Activated naive CD4-positive, alpha-beta T cell treated with anti-CD3 and anti-CD28 coated beads, Interleukin-2, amount 50 U/mL, for 72 hours (primary cell): ENCODE measurements around the gene MSMO1. TPM values are rescaled to one million over a fixed set of nuclear protein-coding genes. Genes with fewer than 3 reads are reported as not detected.
"Not testable (repeated sequence)": the region's sequence is repeated elsewhere in the genome, so short reads cannot be mapped to it uniquely, and the experiment has no call there.

Source experiments
- ATAC-seq, 2 donors: fragments of 150-1000 bp; cut with Tn5 transposase; 2 replicates each; pipeline ENCODE4 v1.10.0; 2021; ENCODE audit warnings: mild to moderate bottlenecking in 2 of 2, moderate library complexity in 2 of 2
- DNase-seq, 2 donors: peaks; one replicate each; pipeline ENCODE4 v3.0.0; 2021 to 2022; ENCODE audit warnings: low spot score in 2 of 2
- H3K27ac Mint-ChIP-seq, 2 donors: one replicate each; pipeline ENCODE4 v1.8.0; 2022; ENCODE audit warnings: mild to moderate bottlenecking in 2 of 2, mixed read lengths in 2 of 2
- H3K36me3 Mint-ChIP-seq, 2 donors: one replicate each; pipeline ENCODE4 v1.8.0; 2022; ENCODE audit warnings: mixed read lengths in 2 of 2
- H3K9me3 Mint-ChIP-seq, 2 donors: one replicate each; pipeline ENCODE4 v1.8.0; 2022; ENCODE audit warnings: mixed read lengths in 2 of 2
- total RNA-seq, 2 donors: library from RNA; stranded (reverse); gene quantifications; one replicate each; pipeline ENCODE4 v1.2.3, GENCODE V29; 2022

MSMO1 gene
- total RNA-seq, 2 donors from 2014 or later, result 58.2 to 65.5 TPM

DNA sequence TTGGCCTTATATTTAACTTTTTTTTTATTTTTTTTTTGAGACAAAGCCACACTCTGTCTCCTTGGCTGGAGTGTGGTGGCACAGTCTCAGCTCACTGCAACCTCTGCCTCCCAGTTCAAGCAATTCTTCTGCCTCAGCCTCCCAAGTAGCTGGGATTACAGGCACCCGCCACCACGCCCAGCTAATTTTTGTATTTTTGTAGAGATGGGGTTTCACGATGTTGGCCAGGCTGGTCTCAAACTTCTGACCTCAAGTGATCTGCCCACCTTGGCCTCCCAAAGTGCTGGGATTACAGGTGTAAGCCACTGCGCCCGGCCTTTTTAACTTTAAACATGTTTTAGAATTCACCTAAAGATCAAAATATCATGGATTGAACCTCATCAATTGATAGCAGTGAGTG, 14.9 kb downstream of the MSMO1 start:
- not testable (repeated sequence) for H3K36me3 Mint-ChIP-seq, H3K27ac Mint-ChIP-seq, ATAC-seq, DNase-seq, H3K9me3 Mint-ChIP-seq

GRCh38 chr4:165343353-165344191, 16.1 kb downstream of the MSMO1 start:
- ATAC-seq, result no peak
- Mint-ChIP-seq H3K36me3 (no peaks in the 10 kb centered on the region), H3K27ac (peak overlapping the region in 1 of 2 donors; percentile 60)

DNA sequence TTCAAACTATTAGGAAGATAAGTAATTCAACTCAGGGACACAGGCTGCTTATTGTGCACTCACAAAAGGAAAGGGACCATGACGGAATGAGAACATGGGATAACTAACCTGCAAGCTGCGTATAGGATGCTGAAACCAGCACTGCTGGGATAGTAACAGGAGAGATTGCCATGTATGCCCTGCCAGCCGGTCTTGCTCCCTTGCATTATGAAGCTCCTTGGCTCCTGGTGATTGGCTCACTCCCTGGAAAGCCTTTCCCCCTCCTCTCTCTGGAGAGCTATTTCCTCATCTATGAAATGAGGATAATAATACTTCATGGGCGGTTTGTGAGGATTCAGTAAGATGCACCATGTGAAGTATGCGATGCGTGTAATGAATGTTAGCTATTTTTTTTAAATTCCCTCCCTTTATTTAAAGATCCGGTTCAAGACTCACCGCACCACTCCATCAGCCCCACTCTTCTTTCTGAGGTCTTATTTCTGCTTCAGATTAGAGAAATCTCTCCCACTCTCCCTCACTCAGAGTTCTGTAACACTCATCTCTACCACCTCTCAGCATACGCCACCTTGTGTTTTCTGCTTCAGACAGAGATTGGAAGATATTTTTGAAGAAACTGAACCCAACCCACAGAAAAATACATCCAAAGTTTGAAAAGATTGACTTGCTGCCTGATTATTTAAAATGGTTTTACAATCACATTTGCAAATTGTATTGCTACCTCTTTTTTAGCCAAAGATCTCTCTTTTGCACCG, 18.4 kb downstream of the MSMO1 start:
- Mint-ChIP-seq H3K27ac (no peak overlapping the region), H3K9me3 (no peaks in the 10 kb centered on the region), H3K36me3 (no peaks in the 10 kb centered on the region)
- ATAC-seq, result no peak
- no peak for DNase-seq

More at GRCh38 chr4:165343353-165344191, 16.1 kb downstream of the MSMO1 start:
- no peaks in the 10 kb centered on the region for H3K9me3 Mint-ChIP-seq
- DNase-seq, result no peak

- Mint-ChIP-seq H3K36me3 (no peaks in the 10 kb centered on the region), H3K9me3 (no peaks in the 10 kb centered on the region), H3K27ac (peak overlapping the region in 1 of 2 donors; percentile 7)
- ATAC-seq (no peak), DNase-seq (no peak)
Observed at GRCh38 chr4:165347647-165348569, 20.4 kb downstream of the MSMO1 start.

DNA sequence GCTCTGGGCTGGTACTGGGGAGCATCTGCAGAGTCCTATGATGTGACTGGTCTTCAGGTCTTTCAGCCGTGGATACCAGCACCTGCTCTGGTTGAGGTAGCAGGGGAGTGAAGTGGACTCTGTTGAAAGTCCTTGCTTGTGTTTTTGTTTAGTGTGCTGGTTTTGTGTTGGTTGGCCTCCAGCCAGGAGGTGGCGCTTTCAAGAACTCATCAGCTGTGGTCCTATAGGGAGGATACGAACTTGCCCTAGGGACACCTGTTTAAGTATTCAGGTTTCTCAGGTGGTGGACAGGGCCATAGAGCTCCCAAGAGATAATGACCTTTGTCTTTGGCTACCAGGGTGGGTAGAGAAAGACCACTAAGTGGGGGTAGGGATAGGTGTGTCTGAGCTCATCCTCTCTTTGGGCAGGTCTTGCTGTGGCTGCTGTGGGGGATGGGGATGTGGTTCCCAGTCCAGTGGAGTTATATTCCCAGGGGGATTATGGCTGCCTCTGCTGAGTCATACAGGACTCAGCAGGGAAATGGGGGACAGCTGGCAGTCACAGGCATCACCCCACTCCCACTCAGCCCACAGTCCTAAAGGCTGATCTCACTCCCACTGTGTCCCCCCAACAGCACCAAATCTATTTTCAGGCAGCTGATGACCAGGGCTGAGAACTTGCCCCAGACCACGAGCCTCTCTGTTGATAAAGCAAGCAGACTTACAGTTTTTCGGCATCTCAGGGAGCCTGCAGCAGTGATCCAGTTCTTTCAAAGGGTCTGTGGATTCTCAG, 24.1 kb downstream of the MSMO1 start:
- DNase-seq (peak in 1 of 2 donors; percentile 11), ATAC-seq (no peak)
- H3K9me3 Mint-ChIP-seq, result no peaks in the 10 kb centered on the region
- H3K27ac Mint-ChIP-seq, result no peak overlapping the region
- H3K36me3 Mint-ChIP-seq, result no peaks in the 10 kb centered on the region

DNA sequence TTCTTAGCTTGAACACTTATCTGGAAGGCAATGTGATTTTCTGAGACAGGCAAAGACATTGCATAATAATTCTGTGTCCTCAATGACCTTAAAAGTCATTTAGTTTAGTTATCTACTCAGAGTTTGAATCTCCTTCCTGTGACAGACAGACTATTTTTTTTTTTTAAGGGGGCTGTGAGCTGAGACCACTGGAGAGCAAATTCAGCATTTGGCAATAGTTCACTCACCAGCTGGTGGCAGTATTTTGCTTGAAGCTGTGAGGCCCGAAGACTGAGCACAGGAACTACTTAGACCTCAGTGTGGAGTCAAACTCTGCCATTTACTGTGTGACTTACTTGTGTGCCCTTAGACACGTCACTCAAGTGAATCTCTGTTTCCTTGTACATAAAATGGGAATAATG, 28.4 kb downstream of the MSMO1 start:
- Mint-ChIP-seq H3K9me3 (no peaks in the 10 kb centered on the region), H3K27ac (no peak overlapping the region), H3K36me3 (no peaks in the 10 kb centered on the region)
- peak in 1 of 2 donors; percentile 38 for ATAC-seq
- DNase-seq, result no peak

- DNase-seq (no peak), ATAC-seq (no peak)
- H3K9me3 Mint-ChIP-seq, result no peaks in the 10 kb centered on the region
- no peak overlapping the region for H3K27ac Mint-ChIP-seq
- H3K36me3 Mint-ChIP-seq, result no peaks in the 10 kb centered on the region
Observed at GRCh38 chr4:165359506-165359905, 32.0 kb downstream of the MSMO1 start.

- H3K9me3 Mint-ChIP-seq, result no peaks in the 10 kb centered on the region
- H3K27ac Mint-ChIP-seq, result no peak overlapping the region
- no peak for ATAC-seq
- H3K36me3 Mint-ChIP-seq, result no peaks in the 10 kb centered on the region
- no peak for DNase-seq
Observed at GRCh38 chr4:165360041-165360695, 32.7 kb downstream of the MSMO1 start.

GRCh38 chr4:165360985-165361670, 33.7 kb downstream of the MSMO1 start:
- Mint-ChIP-seq H3K27ac (no peak overlapping the region), H3K9me3 (no peaks in the 10 kb centered on the region), H3K36me3 (no peaks in the 10 kb centered on the region)
- DNase-seq (no peak), ATAC-seq (no peak)

DNA sequence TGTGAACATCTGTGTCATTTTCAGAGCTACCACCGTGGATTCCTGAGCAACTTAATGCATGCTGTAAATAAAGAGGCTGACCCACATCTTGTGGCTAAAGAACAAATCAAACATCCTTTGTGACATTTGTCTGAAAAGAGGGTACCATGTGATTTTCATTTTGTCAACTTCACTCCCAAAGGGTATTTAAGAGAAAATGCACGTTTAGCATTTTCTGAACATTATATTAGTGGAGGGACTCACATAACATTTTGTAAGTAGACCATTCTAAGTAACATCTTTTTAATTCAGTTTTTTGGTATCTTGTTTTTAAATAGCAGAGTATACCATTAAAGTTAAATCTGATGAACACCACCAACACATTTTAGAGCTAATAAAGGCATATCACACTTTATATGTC, 34.3 kb downstream of the MSMO1 start:
- Mint-ChIP-seq H3K27ac (no peak overlapping the region), H3K9me3 (no peaks in the 10 kb centered on the region), H3K36me3 (no peaks in the 10 kb centered on the region)
- ATAC-seq (no peak), DNase-seq (no peak)

GRCh38 chr4:165364452-165365080, 37.1 kb downstream of the MSMO1 start:
- ATAC-seq, result peak; percentile 28 to 63
- H3K27ac Mint-ChIP-seq, result no peak overlapping the region
- no peak for DNase-seq
- H3K36me3 Mint-ChIP-seq, result no peaks in the 10 kb centered on the region
- H3K9me3 Mint-ChIP-seq, result no peaks in the 10 kb centered on the region

GRCh38 chr4:165367040-165367439, 39.6 kb downstream of the MSMO1 start:
- no peak for ATAC-seq
- DNase-seq, result no peak
- Mint-ChIP-seq H3K36me3 (no peaks in the 10 kb centered on the region), H3K27ac (no peak overlapping the region), H3K9me3 (no peaks in the 10 kb centered on the region)

DNA sequence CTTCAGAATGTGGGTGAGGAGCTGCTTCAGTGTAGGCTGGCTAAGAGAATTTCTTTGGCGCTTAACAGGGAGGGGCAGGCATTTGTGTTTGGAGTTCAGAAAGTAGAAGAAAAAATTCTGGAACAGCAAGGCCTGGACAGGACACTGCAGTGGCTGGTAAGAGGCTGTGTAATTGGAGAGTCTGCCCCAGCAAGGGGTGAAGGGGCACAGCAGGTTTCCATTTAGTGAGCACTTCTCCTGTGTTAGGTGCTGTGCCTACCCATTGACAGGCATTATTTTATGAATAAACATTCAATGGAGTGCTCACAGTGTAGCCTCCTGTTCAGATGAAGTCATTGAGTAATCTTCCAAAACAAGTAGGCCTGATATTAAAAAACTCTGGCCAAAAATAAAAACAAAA, 40.6 kb downstream of the MSMO1 start:
- no peaks in the 10 kb centered on the region for H3K36me3 Mint-ChIP-seq
- H3K9me3 Mint-ChIP-seq, result no peaks in the 10 kb centered on the region
- H3K27ac Mint-ChIP-seq, result no peak overlapping the region
- no peak for DNase-seq
- ATAC-seq, result no peak

GRCh38 chr4:165368567-165368966, 41.1 kb downstream of the MSMO1 start:
- DNase-seq (no peak), ATAC-seq (no peak)
- Mint-ChIP-seq H3K9me3 (no peaks in the 10 kb centered on the region), H3K36me3 (no peaks in the 10 kb centered on the region), H3K27ac (no peak overlapping the region)

GRCh38 chr4:165369522-165369921, 42.1 kb downstream of the MSMO1 start:
- no peak for DNase-seq
- peaks cover 0 to 4% of the 10 kb centered on the region in 2 donors for H3K36me3 Mint-ChIP-seq
- no peak overlapping the region for H3K27ac Mint-ChIP-seq

More at GRCh38 chr4:165369522-165369921, 42.1 kb downstream of the MSMO1 start:
- no peak for ATAC-seq
- H3K9me3 Mint-ChIP-seq, result peaks cover 0 to 8% of the 10 kb centered on the region in 2 donors
